ENCODE measurements around the gene CLNK.
"Not testable (repeated sequence)": the region's sequence is repeated elsewhere in the genome, so short reads cannot be mapped to it uniquely, and the experiment has no call there.

CLNK gene

GRCh38 chr4:10659251-10659650, 25.3 kb downstream of the CLNK start:
- DNase-seq: no peak

GRCh38 chr4:10656988-10657387, 27.6 kb downstream of the CLNK start:
- no peak for DNase-seq

- no peak for DNase-seq
Observed at GRCh38 chr4:10656420-10656819, 28.1 kb downstream of the CLNK start.

GRCh38 chr4:10655968-10656367, 28.6 kb downstream of the CLNK start:
- no peak for DNase-seq

- no peak for DNase-seq
Observed at GRCh38 chr4:10648479-10648878, 36.1 kb downstream of the CLNK start.

GRCh38 chr4:10647846-10648245, 36.7 kb downstream of the CLNK start:
- no peak for DNase-seq

- no peak for DNase-seq
Observed at GRCh38 chr4:10643600-10644425, 40.8 kb downstream of the CLNK start.

- no peak for DNase-seq
Observed at GRCh38 chr4:10640561-10641201, 43.9 kb downstream of the CLNK start.

- no peak for DNase-seq
Observed at GRCh38 chr4:10639664-10640063, 44.9 kb downstream of the CLNK start.

- no peak for DNase-seq
Observed at GRCh38 chr4:10639100-10639499, 45.5 kb downstream of the CLNK start.

- no peak for DNase-seq
Observed at GRCh38 chr4:10635091-10635490, 49.5 kb downstream of the CLNK start.

- DNase-seq: no peak
Observed at GRCh38 chr4:10629394-10629793, 55.2 kb downstream of the CLNK start.

GRCh38 chr4:10625131-10625530, 59.4 kb downstream of the CLNK start:
- DNase-seq: peak; percentile 88

- DNase-seq: no peak
Observed at GRCh38 chr4:10623862-10624261, 60.7 kb downstream of the CLNK start.

GRCh38 chr4:10623241-10623640, 61.3 kb downstream of the CLNK start:
- DNase-seq: no peak

GRCh38 chr4:10622728-10623127, 61.8 kb downstream of the CLNK start:
- DNase-seq: no peak

- DNase-seq: peak; percentile 6
Observed at GRCh38 chr4:10620935-10621488, 63.6 kb downstream of the CLNK start.

GRCh38 chr4:10619855-10620254, 64.7 kb downstream of the CLNK start:
- no peak for DNase-seq

- DNase-seq: peak; percentile 21
Observed at GRCh38 chr4:10619220-10619619, 65.3 kb downstream of the CLNK start.

GRCh38 chr4:10614926-10615325, 69.6 kb downstream of the CLNK start:
- not testable (repeated sequence) for DNase-seq

- DNase-seq: no peak
Observed at GRCh38 chr4:10613926-10614478, 70.6 kb downstream of the CLNK start.

GRCh38 chr4:10612476-10612875, 72.1 kb downstream of the CLNK start:
- DNase-seq: no peak

- no peak for DNase-seq
Observed at GRCh38 chr4:10611673-10612072, 72.9 kb downstream of the CLNK start.

Data from SHP77 treated with DMSO at 0.1 percent for 48 hours (cell line).